Right kidney (tissue), 1 donor: ENCODE measurements around the gene CD248.
"Not testable (repeated sequence)": the region's sequence is repeated elsewhere in the genome, so short reads cannot be mapped to it uniquely, and the experiment has no call there.

Experiments used
- DNase-seq: peaks from one replicate; pipeline ENCODE4 v3.0.0-alpha.2; 2016

CD248 gene

GRCh38 chr11:66329165-66329673 lies 12.4 kb upstream of the CD248 start:
- DNase-seq: no peak

DNA sequence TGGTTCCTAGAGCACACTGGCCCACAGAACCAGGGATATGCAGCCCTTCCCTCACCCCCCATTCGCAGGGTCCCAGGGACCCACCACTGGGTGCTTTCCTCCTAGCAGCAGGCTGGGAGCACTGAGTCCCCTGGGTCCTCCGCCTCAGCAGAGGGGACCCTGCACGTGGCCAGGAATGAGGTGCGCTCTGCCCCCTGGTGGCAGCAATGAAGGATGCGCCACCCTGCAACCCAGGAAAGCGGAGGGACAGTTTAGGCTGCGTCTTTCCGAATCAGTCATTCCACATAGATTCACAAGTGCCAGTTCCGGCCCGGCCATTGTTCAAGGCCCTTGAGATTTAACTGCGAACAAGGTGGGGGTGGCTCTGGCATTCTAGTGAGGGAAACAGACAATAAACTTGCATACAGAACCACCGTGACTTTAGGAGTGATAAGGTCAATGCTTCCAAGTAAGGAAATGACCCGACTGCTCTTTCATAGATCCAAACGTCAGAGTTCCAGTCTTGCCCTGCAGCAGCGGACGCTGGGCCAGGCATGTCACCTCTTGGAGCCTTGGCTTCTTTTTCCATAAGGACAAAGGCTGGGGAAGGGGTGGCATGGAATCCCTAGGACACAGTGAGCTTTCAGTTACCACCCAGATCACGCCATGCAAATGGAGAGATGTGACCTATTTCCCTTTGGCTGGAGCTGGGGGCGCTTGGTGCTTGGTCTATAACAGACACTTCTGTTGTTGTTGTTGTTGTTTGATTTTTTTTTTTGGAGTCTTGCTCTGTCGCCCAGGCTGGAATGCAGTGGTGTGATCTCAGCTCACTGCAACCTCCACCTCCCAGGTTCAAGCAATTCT lies 11.7 kb upstream of the CD248 start:
- DNase-seq: peak; percentile 72

GRCh38 chr11:66328031-66328301 lies 11.1 kb upstream of the CD248 start:
- no peak for DNase-seq

- no peak for DNase-seq
These were observed 10.6 kb upstream of the CD248 start for GRCh38 chr11:66327171-66328030.

- peak; percentile 48 for DNase-seq
These were observed 9.6 kb upstream of the CD248 start for GRCh38 chr11:66326261-66327111.

DNA sequence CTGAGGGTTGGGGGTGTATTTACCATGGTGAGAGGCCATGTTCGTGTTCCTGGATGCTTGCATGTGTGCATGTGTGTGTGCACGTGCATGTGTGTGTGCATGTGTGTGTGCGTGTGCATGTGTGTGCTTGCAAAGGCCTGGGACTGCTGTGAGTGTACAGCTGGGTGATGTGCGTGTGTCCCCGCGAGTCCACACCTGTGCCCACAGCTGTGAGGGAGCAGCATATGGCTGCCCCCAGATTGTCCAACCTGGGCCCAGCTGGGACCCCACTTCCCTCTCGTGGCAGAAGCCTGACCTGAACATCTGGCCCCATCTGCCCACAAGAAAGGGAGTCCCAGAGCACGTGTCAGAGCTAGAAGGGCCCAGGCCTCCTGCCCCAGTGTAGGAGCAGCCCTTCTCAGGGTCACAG lies 8.4 kb upstream of the CD248 start:
- no peak for DNase-seq

- DNase-seq: no peak
These were observed 7.8 kb upstream of the CD248 start for GRCh38 chr11:66324664-66325063.

- no peak for DNase-seq
These were observed 6.8 kb upstream of the CD248 start for GRCh38 chr11:66323684-66324083.

- DNase-seq: no peak
These were observed 6.0 kb upstream of the CD248 start for GRCh38 chr11:66322732-66323427.

GRCh38 chr11:66321606-66322005 lies 4.8 kb upstream of the CD248 start:
- no peak for DNase-seq

- not testable (repeated sequence) for DNase-seq
These were observed 3.9 kb upstream of the CD248 start for GRCh38 chr11:66320748-66321147.

DNA sequence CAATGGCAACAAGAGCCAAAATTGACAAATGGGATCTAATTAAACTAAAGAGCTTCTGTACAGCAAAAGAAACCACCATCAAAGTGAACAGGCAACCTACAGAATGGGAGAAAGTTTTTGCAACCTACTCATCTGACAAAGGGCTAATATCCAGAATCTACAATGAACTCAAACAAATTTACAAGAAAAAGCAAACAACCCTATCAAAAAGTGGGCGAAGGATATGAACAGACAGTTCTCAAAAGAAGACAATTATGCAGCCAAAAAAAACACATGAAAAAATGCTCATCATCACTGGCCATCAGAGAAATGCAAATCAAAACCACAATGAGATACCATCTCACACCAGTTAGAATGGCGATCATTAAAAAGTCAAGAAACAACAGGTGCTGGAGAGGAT lies 3.4 kb upstream of the CD248 start:
- not testable (repeated sequence) for DNase-seq

GRCh38 chr11:66318600-66318970 lies 1.7 kb upstream of the CD248 start:
- no peak for DNase-seq

DNA sequence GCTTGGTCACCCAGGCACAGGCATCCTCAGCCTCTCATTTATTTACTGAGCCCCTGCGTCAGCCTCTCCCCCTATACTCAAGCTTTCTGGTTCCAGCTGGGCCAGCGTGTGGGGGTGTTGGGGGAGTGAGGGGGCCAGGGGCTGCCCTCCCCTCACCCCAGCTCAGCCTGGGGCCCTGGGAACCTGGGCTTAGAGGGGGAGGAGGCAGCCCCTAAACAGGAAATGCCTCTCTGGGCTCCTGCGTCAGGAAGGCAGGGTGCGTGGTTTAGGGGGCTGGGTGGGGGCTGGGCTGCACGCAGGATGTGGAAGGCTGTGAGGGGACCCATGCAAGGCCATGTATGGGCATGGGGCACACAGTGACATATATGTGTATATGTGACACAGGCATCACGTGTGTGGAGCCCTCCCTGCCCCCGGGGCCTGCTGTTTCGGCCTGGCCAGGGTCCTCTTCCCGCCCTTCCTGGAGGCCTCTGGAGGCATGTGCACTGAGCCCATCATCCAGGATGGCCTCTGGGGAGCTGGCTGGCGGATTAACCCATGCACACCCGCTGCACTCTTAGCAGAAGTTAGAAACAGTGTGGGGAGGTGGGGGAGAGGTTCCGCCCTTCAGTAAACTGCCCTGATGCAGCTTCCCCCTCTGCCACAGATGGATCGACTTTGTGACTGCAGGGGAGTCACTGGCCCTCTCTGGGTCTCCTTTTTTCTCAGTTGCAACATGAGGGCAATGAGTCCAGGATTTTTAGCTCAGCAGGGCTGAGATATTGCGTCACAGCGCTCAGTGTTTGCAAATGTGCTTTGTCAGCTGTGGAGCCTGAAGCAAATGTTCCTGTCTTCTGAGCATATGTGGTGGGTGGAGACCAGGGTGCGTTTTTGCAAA lies 1.1 kb upstream of the CD248 start:
- DNase-seq: peak; percentile 65

DNA sequence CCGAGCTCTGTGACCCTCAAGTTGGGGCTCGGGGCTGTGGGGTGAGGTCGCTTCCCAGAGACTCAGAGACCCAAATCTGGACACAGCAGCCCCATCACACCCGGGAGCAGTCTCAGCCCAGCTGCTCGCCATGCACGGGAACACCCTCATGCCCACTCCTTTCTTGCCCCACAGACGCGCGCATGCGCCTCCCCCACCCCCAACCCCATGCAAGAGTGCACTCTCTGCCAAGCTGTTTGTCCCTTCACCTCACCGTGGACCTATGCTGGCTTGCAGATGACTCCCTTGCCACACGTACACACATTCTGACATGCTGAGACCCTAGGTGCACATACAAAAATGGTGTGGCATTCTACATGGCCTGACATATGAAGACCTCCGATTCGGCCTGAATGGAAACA lies 478 bp upstream of the CD248 start:
- DNase-seq: peak; percentile 74

DNA sequence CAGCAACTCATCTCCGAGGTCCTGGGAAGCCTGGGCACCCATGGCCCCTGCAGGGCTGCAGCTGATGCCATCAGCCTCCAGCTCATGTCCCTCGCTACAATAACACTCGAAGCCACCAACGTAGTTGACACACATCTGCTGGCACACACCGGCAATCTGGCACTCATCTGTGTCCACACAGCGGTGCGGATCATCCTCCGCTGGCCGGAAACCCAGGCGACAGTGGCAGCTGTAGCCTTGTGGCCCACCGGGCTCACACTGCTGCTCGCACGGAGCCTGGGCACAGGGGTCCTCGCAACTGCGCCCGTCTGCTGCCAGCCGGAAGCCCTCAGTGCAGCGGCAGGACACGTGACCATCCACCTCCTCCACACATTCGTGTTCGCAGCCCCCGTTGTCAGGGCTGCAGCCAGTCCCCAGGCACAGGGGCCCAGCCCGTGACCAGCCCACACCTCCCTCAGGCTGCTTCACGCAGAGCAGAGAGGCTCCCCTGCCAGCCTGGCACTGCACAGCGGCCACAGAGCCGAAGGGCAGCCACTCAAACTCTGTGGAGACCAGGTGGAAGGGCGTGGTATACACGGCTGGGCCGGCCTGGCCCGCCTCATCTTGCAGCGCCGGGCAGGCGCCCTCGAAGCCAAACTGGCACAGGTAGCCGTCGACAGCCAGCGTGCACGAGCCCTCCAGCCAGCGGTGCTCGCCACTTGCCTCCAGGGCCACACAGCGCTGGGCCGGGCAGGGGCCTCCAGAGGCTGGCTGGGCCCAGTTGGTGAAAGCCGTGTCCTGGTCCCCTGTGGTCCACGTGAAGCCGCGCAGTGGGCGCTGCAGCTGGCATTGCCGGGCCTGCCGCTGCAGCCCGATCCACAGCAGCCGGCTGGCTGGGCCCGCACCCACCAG lies 678 bp downstream of the CD248 start:
- DNase-seq: no peak

GRCh38 chr11:66315498-66315885 lies 1.4 kb downstream of the CD248 start:
- no peak for DNase-seq

DNA sequence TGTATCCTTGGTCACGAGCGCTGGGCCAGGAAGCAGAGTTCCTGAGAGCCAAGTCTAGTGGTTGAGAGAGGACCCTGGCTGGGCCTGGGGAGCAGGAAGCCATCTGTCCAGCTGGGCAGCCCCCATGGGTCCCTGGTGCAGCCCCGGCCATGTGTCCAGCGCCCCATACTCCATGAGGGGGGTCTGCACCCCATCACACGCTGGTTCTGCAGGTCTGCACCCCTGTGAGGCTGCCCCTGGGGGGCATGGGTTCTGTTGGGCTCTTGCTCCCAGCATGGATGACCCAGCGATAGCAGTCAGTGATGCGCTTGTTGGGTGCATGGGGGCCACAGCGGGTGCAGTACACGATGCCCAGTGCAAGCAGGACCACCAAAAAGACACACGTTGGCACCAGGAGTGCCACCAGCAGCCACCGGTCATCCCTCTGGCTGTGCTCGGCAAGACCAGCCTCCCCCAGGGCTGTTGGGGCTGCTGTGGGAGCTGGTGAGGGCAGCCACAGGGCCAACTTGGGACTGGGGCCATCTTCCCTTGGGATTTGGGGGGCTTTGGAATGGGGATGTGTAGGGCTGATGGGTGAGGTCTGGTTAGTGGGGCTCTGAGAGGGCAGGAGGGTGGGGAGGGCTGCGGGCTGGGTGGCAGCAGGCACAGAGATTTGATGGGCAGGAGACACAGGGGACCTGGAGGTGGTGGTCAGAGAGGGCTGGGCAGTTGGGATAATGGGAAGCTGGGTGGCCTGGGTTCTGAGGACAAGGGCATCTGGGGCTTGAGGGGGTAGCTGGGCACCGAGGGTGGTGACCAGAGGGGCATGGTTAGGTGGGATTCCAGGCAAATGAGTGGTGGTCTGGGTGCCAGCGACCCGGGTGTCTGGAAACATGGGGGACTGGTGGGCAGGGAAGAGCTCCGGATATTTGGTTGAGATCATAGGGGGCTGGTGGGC lies 2.0 kb downstream of the CD248 start:
- no peak for DNase-seq

DNA sequence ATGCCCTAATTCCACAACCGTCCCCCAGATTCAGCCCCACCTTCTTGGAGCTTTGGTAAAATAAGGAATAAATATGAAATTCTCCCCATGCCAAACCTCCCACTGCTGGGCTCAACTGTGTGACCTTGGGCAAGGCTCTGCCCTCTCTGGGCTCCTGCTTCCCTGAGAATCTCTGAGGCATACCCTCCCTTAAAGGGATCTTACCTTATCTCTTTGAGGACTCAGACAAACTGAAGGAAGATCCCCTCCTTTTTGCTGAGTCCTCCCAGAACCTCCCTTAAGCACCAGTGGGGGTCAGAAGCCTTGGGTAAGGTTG lies 2.7 kb downstream of the CD248 start:
- no peak for DNase-seq
